ACC112 (cell line): ENCODE data around the gene MYL4.

ENCODE experiments used
- H2AFZ ChIP-seq: fragments of 200-600 bp; sonication (generic); one replicate; pipeline ENCODE4 v1.6.0; 2017; ENCODE audit warnings: antibody characterized with exemption, low read length; ENCODE audit not compliant: unreplicated experiment
- H3K27ac ChIP-seq: fragments of 200-600 bp; sonication (generic); 2 replicates; pipeline ENCODE4 v1.5.1; 2014; ENCODE audit warnings: low read depth, mild to moderate bottlenecking, antibody characterized with exemption, low read length, moderate library complexity
- H3K27me3 ChIP-seq: fragments of 200-600 bp; sonication (generic); 2 replicates; pipeline ENCODE4 v1.6.1; 2014; ENCODE audit warnings: mild to moderate bottlenecking, antibody characterized with exemption, low read length, moderate library complexity, mixed read lengths; ENCODE audit not compliant: insufficient read depth
- H3K36me3 ChIP-seq: fragments of 200-600 bp; sonication (generic); 2 replicates; pipeline ENCODE4 v1.6.1; 2016; ENCODE audit warnings: mild to moderate bottlenecking, antibody characterized with exemption, low read length, moderate library complexity, mixed read lengths; ENCODE audit not compliant: insufficient read depth
- H3K4me1 ChIP-seq: fragments of 200-600 bp; sonication (generic); one replicate; pipeline ENCODE4 v1.6.1; 2016; ENCODE audit warnings: low read length, mixed read lengths; ENCODE audit not compliant: insufficient read depth, unreplicated experiment, control insufficient read depth
- H3K4me3 ChIP-seq: fragments of 200-600 bp; sonication (generic); 2 replicates; pipeline ENCODE4 v1.5.1; 2014; ENCODE audit warnings: mild to moderate bottlenecking, low read depth, low read length
- H3K79me2 ChIP-seq: fragments of 200-600 bp; sonication (generic); one replicate; pipeline ENCODE4 v1.6.0; 2016; ENCODE audit warnings: low read length; ENCODE audit not compliant: control insufficient read depth, unreplicated experiment, insufficient read depth

Gene MYL4

GRCh38 chr17:47192554-47192953, 16.6 kb upstream of the MYL4 start:
- Histone ChIP-seq H3K79me2 (peaks cover 15% of the 10 kb centered on the region), H3K4me3 (no peak overlapping the region), H3K27me3 (no peaks in the 10 kb centered on the region), H2AFZ (no peak overlapping the region), H3K27ac (no peak overlapping the region), H3K4me1 (no peaks in the 10 kb centered on the region), H3K36me3 (no peaks in the 10 kb centered on the region)

DNA sequence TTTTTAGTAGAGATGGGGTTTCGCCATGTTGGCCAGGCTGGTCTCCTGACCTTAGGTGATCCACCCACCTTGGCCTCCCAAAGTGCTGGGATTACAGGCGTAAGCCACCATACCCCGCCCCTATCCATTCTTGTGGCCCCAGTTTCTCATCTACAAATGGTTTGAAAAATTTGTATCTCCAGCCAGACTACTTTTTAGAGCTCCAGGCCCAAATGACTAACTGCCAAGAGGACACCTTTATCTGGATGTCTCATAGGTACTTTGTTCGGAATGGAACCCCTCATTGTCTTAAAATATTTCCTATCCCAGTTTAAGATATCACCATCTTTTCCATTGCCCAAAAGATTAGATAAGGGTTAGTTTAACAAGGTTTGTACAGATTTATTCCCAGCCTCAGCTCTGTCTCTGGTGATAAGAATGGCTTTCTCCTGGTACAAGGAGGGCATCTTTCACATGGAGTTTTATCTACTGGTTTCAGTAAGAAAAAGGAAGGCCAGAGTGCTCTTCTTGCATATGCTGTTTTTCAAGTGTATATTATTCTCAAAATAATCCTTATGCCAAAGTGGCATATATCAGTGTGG, 15.1 kb upstream of the MYL4 start:
- H3K79me2 ChIP-seq: peaks cover under 1% of the 10 kb centered on the region
- H3K4me3 ChIP-seq: no peak overlapping the region

DNA sequence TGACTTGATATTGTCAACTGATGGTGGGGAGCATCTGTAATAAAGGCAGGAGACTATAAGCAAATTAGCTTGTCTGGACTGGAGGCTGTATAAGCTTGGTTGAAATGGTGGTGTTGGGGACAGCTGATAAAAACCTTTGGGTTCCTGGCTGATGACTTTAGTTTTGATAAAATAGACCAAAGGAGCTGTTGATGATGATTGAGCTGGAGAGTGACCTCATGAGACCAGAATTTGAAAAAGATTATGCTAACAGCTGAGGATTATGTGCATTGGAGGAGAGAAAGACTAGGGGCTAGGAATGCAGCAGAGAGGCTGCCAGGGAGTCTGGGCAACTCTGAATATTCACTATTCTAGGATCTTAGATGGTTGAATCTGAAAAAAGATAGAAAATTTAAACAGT, 11.3 kb upstream of the MYL4 start:
- Histone ChIP-seq H3K27me3 (no peaks in the 10 kb centered on the region), H3K4me1 (no peaks in the 10 kb centered on the region), H3K27ac (no peak overlapping the region), H2AFZ (no peak overlapping the region), H3K36me3 (no peaks in the 10 kb centered on the region), H3K79me2 (no peaks in the 10 kb centered on the region), H3K4me3 (no peak overlapping the region)

More for the DNA sequence above, 15.1 kb upstream of the MYL4 start:
- H3K36me3 ChIP-seq: no peaks in the 10 kb centered on the region
- H3K4me1 ChIP-seq: no peaks in the 10 kb centered on the region
- H2AFZ ChIP-seq: no peak overlapping the region
- H3K27ac ChIP-seq: no peak overlapping the region
- H3K27me3 ChIP-seq: no peaks in the 10 kb centered on the region

- Histone ChIP-seq H3K27me3 (no peaks in the 10 kb centered on the region), H3K36me3 (no peaks in the 10 kb centered on the region), H2AFZ (no peak overlapping the region), H3K4me1 (peaks cover 11% of the 10 kb centered on the region), H3K79me2 (no peaks in the 10 kb centered on the region), H3K4me3 (no peak overlapping the region), H3K27ac (no peak overlapping the region)
Measured at GRCh38 chr17:47199627-47200324, 9.4 kb upstream of the MYL4 start.

- no peak overlapping the region for H3K27ac ChIP-seq
- H3K4me3 ChIP-seq: no peak overlapping the region
Measured at GRCh38 chr17:47200325-47200664, 8.9 kb upstream of the MYL4 start.

GRCh38 chr17:47201166-47201565, 8.0 kb upstream of the MYL4 start:
- H3K27ac ChIP-seq: no peak overlapping the region
- H3K79me2 ChIP-seq: no peaks in the 10 kb centered on the region
- no peak overlapping the region for H3K4me3 ChIP-seq
- peaks cover 22% of the 10 kb centered on the region for H3K4me1 ChIP-seq
- H3K27me3 ChIP-seq: no peaks in the 10 kb centered on the region
- H3K36me3 ChIP-seq: no peaks in the 10 kb centered on the region
- H2AFZ ChIP-seq: no peak overlapping the region

More at GRCh38 chr17:47200325-47200664, 8.9 kb upstream of the MYL4 start:
- Histone ChIP-seq H2AFZ (no peak overlapping the region), H3K79me2 (no peaks in the 10 kb centered on the region), H3K4me1 (peaks cover 16% of the 10 kb centered on the region), H3K27me3 (no peaks in the 10 kb centered on the region), H3K36me3 (no peaks in the 10 kb centered on the region)

DNA sequence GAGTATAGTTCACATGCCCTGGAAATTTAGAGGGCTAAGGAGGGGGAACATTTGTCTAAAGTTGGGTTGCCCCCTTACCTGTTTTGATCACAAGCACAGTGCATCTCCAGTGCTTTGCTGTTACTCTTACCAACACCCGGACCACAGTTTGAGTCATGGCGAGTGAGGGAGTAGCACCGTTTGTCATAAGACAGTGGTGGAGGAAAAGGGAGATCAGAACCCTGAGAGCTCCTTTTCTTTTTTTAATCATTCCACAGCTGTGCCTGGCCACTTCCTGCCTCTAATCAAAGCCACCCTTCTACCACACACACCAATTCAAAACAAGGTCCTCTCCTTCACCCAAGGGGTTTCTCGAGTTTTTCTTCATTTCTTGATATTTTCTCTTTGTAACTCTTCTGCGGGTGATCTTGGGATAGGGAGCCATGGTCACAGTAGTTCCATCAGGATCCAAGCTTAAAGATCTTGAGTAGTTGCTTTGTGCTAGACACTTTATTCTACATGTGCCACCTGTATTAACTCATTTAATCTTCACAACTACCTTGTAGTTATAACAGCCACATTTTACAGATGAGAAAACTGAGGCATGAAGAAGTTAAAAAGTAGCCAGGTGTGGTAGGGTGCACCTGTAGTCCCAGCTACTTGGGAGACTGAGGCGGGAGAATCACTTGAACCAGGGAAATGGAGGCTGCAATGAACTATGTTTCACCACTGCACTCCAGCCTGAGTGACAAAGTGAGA, 5.0 kb upstream of the MYL4 start:
- Histone ChIP-seq H3K79me2 (no peaks in the 10 kb centered on the region), H2AFZ (peak overlapping the region; percentile 10), H3K4me1 (peaks cover 22% of the 10 kb centered on the region), H3K27me3 (no peaks in the 10 kb centered on the region), H3K4me3 (no peak overlapping the region), H3K36me3 (no peaks in the 10 kb centered on the region), H3K27ac (no peak overlapping the region)

DNA sequence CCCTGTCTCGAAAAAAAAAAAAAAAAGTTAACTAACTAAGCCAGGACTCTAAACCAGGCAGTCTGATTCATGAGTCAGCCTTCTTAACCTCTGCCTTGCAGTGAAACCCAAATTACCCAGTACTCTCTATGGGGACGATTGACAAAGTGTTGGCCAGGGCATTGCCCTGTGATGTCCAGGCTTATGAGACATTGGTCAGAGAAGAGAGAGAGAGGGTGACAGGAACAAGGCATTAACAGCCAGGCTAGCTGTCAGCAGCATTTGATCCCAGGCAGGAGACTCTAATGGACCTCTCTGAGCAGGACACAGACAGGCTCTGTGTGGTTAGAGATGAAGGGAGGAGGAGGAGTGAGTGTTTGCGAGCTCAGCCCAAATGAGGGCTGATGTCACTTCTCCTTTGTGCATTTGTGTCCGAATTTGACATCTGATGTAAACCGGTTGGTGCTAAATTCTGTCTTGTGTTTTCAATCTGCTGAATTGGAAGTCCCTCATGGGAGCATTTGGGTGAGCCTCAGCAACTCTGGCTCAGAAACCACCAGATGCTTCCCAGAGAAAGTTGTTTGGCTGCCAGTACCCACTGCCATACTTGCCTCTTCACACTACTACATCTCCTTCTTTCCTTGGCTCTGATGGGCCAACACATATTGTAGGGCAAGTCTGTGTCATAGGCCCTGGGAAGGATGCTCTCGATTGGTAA, 4.3 kb upstream of the MYL4 start:
- Histone ChIP-seq H3K4me1 (peaks cover 22% of the 10 kb centered on the region), H3K79me2 (no peaks in the 10 kb centered on the region), H3K27ac (no peak overlapping the region; the same call in 1 of the 2 replicates), H3K27me3 (no peaks in the 10 kb centered on the region), H2AFZ (peak overlapping the region; percentile 80), H3K4me3 (peak overlapping the region; percentile 26; the same call in 1 of the 2 replicates), H3K36me3 (no peaks in the 10 kb centered on the region)

GRCh38 chr17:47205419-47205963, 3.7 kb upstream of the MYL4 start:
- peak overlapping the region; percentile 80 for H2AFZ ChIP-seq
- H3K27me3 ChIP-seq: no peaks in the 10 kb centered on the region
- no peak overlapping the region; the same call in 1 of the 2 replicates for H3K27ac ChIP-seq
- no peaks in the 10 kb centered on the region for H3K36me3 ChIP-seq
- H3K4me1 ChIP-seq: peaks cover 22% of the 10 kb centered on the region
- H3K4me3 ChIP-seq: peak overlapping the region; percentile 26; the same call in 1 of the 2 replicates
- H3K79me2 ChIP-seq: no peaks in the 10 kb centered on the region
